SK-N-SH (cell line): ENCODE results near the gene IQCE.
A peak's percentile ranks its signal among the peaks of the same experiment; 100 is the strongest.

Source experiments
- CTCF ChIP-seq: fragments of 200-600 bp; sonication (generic); IDR thresholded peaks from 2 replicates; pipeline ENCODE4 v1.6.1; 2017; ENCODE audit warnings: antibody characterized with exemption, mild to moderate bottlenecking, moderate library complexity
- FOXM1 ChIP-seq: IDR thresholded peaks from 2 replicates; pipeline ENCODE4 v1.4.0; 2012; ENCODE audit warnings: low read depth, mild to moderate bottlenecking
- MEF2A ChIP-seq: IDR thresholded peaks from 2 replicates; pipeline ENCODE4 v1.4.0; 2012; ENCODE audit warnings: low read depth, borderline replicate concordance
- PBX3 ChIP-seq: IDR thresholded peaks from 2 replicates; pipeline ENCODE4; 2012
- POLR2AphosphoS5 ChIP-seq: IDR thresholded peaks from 2 replicates; pipeline ENCODE4 v1.6.1; 2012; ENCODE audit warnings: low read depth, low read length
- USF2 ChIP-seq: fragments of 150-350 bp; IDR thresholded peaks from 2 replicates; pipeline ENCODE4 v1.6.1; 2017; ENCODE audit warnings: antibody characterized with exemption, low read length, low read depth, borderline replicate concordance
- YY1 ChIP-seq: IDR thresholded peaks from 2 replicates; pipeline ENCODE4 v1.4.0; 2012; ENCODE audit warnings: low read depth, mild to moderate bottlenecking

GRCh38 chr7:2663960-2664359 is 105.2 kb downstream of the IQCE start:
- TF ChIP-seq MEF2A (no peak), CTCF (no peak), YY1 (no peak), PBX3 (no peak), USF2 (no peak), FOXM1 (no peak), POLR2AphosphoS5 (peak; percentile 7; the same call in 1 of the 2 replicates)
